Liver (tissue), 3 donors: ENCODE measurements around the gene CPLX1.

ENCODE experiments used
- FOXA1 ChIP-seq: IDR thresholded peaks from 2 replicates; pipeline ENCODE4 v1.6.1; 2016; ENCODE audit warnings: antibody characterized with exemption
- GABPA ChIP-seq, 2 donors: IDR thresholded peaks in 1 of 2; conservative IDR thresholded peaks in 1 of 2; 2 replicates each; pipeline ENCODE4 v1.6.1; 2016; ENCODE audit warnings: antibody characterized with exemption in 2 of 2, mild to moderate bottlenecking in 1 of 2, moderate library complexity in 1 of 2
- RAD21 ChIP-seq, 2 donors: IDR thresholded peaks; 2 replicates each; pipeline ENCODE4 v1.6.1; 2016; ENCODE audit warnings: antibody characterized with exemption in 2 of 2, mild to moderate bottlenecking in 2 of 2
- RXRA ChIP-seq, 2 donors: IDR thresholded peaks; 2 replicates each; pipeline ENCODE4 v1.6.1; 2017 to 2018; ENCODE audit warnings: antibody characterized with exemption in 2 of 2, mild to moderate bottlenecking in 1 of 2
- TAF1 ChIP-seq: conservative IDR thresholded peaks from 2 replicates; pipeline ENCODE4 v1.6.1; 2016; ENCODE audit warnings: antibody characterized with exemption, mild to moderate bottlenecking
- YY1 ChIP-seq: IDR thresholded peaks from 2 replicates; pipeline ENCODE4 v1.6.1; 2016; ENCODE audit warnings: antibody characterized with exemption, mild to moderate bottlenecking
- TF ChIP-seq, protein P1 (sequence below): fragments of 150-350 bp; IDR thresholded peaks from 2 replicates; pipeline ENCODE4 v1.5.1; 2017; ENCODE audit warnings: improper control_type of control experiment, low read depth, low read length; ENCODE audit not compliant: missing input control
- TF ChIP-seq, protein P2 (sequence below): IDR thresholded peaks from 2 replicates; pipeline ENCODE4 v1.6.1; 2016; ENCODE audit warnings: antibody characterized with exemption
- donor health status: healthy.
- donor health status: healthy.

DNA sequence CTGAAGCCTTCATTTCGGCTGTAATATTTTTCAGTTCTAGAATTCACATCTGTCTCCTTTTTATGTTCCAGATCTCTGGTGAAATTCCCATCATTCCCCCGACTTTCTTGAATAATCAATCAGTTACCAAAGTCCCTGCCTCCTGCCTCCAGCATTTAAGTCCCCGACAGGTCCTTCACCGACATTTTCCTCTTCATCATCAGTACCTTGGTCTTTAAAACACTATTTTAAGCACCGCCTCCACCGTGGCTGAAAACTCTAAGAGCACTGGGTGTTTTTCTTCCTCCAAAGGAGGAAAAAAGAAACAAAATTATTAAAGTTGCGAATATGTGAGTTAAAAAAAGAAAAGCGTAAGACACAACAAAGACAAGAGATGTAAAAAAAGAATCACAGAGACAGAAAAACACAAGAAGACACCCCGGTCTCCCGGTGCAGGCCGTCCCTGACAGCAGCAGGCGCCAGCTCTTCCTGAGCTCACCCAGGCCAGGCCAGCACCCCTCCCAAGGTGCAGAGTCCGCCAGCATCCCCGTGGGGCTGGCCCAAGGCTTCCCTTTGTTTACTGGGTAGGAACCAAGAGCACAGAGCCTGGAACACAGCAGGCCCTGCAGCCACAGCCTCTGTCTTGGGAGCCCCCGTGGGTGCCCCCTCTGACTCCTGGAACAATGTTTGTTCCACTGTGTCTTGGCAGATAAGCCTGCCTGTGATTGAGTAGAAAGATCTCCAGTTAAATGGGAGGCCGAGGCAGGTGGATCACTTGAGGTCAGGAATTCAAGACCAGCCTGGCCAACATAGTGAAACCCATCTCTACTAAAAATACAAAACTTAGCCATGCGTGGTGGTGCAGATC lies 49.3 kb upstream of the CPLX1 start:
- no peak for TF ChIP-seq TAF1
- TF ChIP-seq, protein P1, sequence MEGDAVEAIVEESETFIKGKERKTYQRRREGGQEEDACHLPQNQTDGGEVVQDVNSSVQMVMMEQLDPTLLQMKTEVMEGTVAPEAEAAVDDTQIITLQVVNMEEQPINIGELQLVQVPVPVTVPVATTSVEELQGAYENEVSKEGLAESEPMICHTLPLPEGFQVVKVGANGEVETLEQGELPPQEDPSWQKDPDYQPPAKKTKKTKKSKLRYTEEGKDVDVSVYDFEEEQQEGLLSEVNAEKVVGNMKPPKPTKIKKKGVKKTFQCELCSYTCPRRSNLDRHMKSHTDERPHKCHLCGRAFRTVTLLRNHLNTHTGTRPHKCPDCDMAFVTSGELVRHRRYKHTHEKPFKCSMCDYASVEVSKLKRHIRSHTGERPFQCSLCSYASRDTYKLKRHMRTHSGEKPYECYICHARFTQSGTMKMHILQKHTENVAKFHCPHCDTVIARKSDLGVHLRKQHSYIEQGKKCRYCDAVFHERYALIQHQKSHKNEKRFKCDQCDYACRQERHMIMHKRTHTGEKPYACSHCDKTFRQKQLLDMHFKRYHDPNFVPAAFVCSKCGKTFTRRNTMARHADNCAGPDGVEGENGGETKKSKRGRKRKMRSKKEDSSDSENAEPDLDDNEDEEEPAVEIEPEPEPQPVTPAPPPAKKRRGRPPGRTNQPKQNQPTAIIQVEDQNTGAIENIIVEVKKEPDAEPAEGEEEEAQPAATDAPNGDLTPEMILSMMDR: no peak
- TF ChIP-seq, protein P2, sequence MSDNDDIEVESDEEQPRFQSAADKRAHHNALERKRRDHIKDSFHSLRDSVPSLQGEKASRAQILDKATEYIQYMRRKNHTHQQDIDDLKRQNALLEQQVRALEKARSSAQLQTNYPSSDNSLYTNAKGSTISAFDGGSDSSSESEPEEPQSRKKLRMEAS: no peak
- no peak for TF ChIP-seq YY1
- TF ChIP-seq GABPA (IDR thresholded peaks at IDR 0.05 in 1 of 2, conservative IDR thresholded peaks at IDR 0.05 in 1 of 2): no peak
- TF ChIP-seq FOXA1: no peak
- TF ChIP-seq RXRA (IDR thresholded peaks at IDR 0.05): no peak
- no peak for TF ChIP-seq RAD21 (IDR thresholded peaks at IDR 0.05)
